Urinary bladder (tissue), 4 donors: Measurements from ENCODE around the gene SYT13. TPM values are rescaled to one million over a fixed set of nuclear protein-coding genes. Genes with fewer than 3 reads are reported as not detected.

Experiments used
- DNase-seq: peaks from one replicate; pipeline ENCODE4 v3.0.0-alpha.2; 2015; ENCODE audit errors: extremely low spot score
- H3K27ac ChIP-seq: one replicate; pipeline ENCODE4 v1.5.1; 2013; ENCODE audit warnings: low read depth, mild to moderate bottlenecking, moderate library complexity
- H3K36me3 ChIP-seq: one replicate; pipeline ENCODE4 v1.6.1; 2013; ENCODE audit warnings: mild to moderate bottlenecking, moderate library complexity; ENCODE audit not compliant: insufficient read depth
- H3K4me1 ChIP-seq: one replicate; pipeline ENCODE4 v1.6.1; 2013; ENCODE audit warnings: mild to moderate bottlenecking, moderate library complexity; ENCODE audit not compliant: insufficient read depth
- H3K4me3 ChIP-seq: one replicate; pipeline ENCODE4 v1.5.1; 2013; ENCODE audit warnings: low read depth, low read length
- WGBS: extraction: QIAGEN DNeasy Blood & Tissue Kit; methylation state at CpG from one replicate; pipeline ENCODE4 v1.1.7; 2013; 5-methylcytosine and 5-hydroxymethylcytosine counted together
- polyA plus RNA-seq: library from polyadenylated mRNA; stranded (reverse); fragments of 200-250 nt; gene quantifications from one replicate; pipeline ENCODE4 v1.2.3, GENCODE V29; 2013
- total RNA-seq: library from RNA; depleted of rRNA; stranded (reverse); fragments of >200 nt; gene quantifications from one replicate; pipeline ENCODE4 v1.2.3, GENCODE V29; 2014
- donor health status: healthy with polysubstance abuse.
- donor health status: healthy.

Gene SYT13
- total and polyA plus RNA-seq, 2 donors, result 0.37 TPM; not detected in 1

DNA sequence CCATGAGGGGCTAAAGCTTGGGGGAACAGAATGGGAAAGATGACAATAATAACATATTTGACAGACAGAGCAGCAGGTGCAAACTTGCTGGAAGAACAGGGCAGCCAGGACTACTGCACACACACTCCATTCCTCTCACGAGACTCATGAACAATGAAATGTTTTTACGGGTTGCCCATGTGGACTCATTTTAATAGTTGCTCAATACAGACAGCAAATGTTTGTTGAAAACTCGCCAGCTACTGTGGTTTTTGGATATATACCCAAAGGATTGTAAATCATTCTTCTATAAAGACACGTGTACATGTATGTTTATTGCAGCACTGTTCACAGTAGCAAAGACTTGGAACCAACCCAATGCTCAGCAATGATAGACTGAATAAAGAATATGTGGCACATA, 10.3 kb downstream of the SYT13 start:
- 45% methylated on average over 4 of the region's 4 CpGs for whole genome bisulfite sequencing
- no peak for DNase-seq

DNA sequence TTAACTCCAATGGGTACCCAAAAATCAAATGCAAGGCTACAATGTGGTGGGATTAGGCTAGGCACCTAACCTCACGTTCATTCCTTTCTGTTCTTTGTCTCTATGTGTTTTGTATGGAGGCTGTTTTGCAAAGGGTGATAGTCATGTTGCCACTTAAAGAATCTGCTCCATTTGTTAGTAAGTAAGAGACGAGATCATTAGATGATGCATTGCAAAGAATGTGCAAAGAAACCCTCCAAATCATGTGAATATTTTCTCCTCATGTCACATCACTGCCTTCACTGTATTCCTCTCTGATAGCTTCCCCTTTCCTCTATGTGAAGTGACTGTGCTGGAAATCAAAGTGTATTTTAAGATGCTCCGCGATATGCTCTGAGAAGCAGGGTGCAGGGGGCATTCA, 11.9 kb downstream of the SYT13 start:
- no peak for DNase-seq
- WGBS, result 65% methylated on average over 4 of the region's 4 CpGs
- H3K36me3 ChIP-seq, result no peaks in the 10 kb centered on the region
- H3K4me1 ChIP-seq, result no peaks in the 10 kb centered on the region
- no peak overlapping the region for H3K4me3 ChIP-seq
- no peak overlapping the region for H3K27ac ChIP-seq

More for the DNA sequence above, 10.3 kb downstream of the SYT13 start:
- no peak overlapping the region for H3K27ac ChIP-seq
- H3K4me1 ChIP-seq, result no peaks in the 10 kb centered on the region
- no peaks in the 10 kb centered on the region for H3K36me3 ChIP-seq
- H3K4me3 ChIP-seq, result no peak overlapping the region

DNA sequence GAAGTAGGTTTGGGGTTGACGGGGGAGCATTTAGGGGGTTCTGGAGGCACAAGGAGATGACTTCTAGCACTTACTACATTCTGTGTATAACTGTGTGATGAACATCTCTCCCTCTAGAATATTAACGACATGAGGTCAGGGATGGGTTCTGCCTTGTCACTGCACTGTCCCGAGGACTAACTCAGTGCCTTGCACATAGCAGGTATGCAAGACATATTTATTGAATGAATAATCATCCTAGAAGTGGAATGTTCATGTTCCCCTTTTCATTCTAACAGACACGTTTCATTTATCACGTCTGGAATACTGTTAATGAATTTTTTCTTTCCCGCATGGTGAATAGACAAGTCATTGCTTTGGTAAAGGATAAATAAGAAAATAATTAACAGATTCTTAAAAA, 12.6 kb downstream of the SYT13 start:
- H3K4me1 ChIP-seq, result no peaks in the 10 kb centered on the region
- DNase-seq, result no peak
- no peak overlapping the region for H3K27ac ChIP-seq
- H3K4me3 ChIP-seq, result no peak overlapping the region
- H3K36me3 ChIP-seq, result no peaks in the 10 kb centered on the region
- WGBS, result 74% methylated on average over 6 of the region's 6 CpGs

DNA sequence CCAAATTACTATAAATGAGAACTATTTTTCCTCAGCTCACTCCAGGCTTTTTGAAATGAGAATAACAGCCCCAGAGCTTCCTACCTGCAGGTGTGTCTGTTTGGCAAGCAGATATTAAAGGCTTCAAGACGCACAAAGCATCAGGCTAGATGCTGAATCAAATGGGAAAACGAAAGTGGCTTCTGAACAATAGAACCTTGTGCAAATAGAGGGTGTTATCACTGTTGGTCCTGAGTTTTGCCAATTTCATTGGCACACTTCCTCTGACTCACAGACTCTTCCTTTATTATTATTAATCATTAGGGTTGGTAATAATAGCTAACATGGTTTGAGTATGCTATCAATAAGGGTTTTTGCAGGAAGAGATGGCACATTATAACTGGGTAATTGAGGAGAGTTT, 13.4 kb downstream of the SYT13 start:
- no peaks in the 10 kb centered on the region for H3K4me1 ChIP-seq
- H3K27ac ChIP-seq, result no peak overlapping the region
- no peaks in the 10 kb centered on the region for H3K36me3 ChIP-seq
- no peak overlapping the region for H3K4me3 ChIP-seq
- DNase-seq, result no peak
- WGBS, result 69% methylated on average over 2 of the region's 2 CpGs

DNA sequence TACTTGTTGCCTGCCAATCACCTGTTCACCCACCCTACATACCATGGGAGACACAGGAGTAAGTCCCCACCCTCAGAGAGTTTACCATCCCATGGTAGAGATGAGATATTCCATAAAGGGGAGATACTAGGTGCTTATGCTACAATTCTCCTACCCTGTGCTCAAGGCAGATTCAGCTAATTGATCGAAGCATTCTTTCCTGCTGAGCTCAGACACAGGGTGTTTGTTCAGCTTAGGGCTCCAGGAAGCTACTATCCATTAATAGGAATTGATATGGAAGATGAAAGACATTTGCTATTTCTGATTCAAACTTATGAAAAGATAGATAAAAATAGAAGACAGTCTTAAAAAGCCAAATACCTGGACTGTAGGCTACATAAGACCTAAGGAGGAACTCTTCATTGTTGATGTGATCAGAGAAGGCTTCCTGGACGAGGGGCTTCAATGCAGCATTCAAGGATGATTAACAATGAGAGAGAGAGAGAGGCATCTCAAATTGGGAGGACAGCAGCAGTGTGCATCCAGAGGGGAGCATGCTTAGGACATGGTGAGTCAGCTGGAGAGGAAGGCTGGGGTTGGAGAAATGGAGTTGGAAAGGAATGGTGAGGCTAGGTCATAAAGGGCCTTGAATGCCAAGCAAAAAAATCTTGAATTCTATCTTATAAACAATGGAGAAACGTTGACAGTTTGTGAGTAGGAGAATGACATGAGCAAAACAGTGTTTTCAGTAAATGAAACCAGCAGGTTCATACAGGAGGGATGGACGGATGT, 15.0 kb downstream of the SYT13 start:
- no peaks in the 10 kb centered on the region for H3K36me3 ChIP-seq
- no peaks in the 10 kb centered on the region for H3K4me1 ChIP-seq
- DNase-seq, result no peak
- WGBS, result 64% methylated on average over 4 of the region's 4 CpGs
- H3K4me3 ChIP-seq, result no peak overlapping the region
- no peak overlapping the region for H3K27ac ChIP-seq

DNA sequence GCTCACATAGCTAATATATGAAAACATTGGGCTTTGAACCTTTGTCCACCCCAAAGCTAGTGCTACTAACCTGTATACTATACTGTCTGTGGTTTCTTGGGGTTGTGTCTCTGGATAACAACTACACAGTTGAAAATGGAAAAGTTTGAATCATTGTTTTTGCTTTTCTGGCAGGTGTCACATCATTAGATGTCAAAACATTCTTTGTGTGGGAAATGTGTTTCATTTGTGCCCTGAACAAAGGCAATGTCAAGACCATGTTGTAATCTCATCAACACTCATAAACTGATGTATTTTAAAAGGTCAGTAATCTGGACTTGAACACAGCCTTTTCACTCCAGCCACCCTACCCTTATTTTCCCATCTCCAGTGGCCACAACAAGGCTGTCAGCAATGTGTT, 16.5 kb downstream of the SYT13 start:
- H3K4me1 ChIP-seq, result no peaks in the 10 kb centered on the region
- DNase-seq, result no peak
- no peak overlapping the region for H3K27ac ChIP-seq
- no peak overlapping the region for H3K4me3 ChIP-seq
- no peaks in the 10 kb centered on the region for H3K36me3 ChIP-seq

DNA sequence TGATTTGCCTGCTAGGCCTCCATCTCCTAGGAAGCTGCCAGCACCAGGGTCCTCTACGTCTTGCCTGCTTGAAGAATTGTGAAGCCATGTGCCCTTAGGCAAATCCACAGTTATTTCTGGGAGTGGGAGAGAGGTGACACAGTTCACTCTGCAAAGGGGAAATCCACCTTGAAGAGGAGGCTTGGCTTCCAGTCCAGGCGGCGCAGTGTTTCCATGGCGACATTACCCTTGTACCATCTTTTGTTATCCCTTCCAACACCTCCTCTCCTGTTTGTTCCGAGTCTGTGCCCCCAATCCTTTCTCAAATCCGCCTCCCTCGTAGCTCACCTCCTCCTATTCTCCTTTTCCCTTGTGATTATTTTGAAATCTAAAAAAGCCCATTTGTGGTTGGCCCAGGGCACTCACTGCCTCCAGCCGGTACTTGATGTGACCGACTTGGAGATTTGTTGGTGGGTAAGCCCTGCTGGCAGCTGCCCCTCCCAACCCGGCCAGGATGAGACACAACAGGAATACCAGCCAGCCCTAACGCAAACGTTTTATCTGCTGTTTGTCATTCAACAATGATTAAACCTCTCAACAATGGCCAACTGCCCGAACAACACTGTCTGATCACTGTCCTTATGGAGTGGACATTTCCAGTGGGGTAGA, 18.4 kb downstream of the SYT13 start:
- H3K36me3 ChIP-seq, result no peaks in the 10 kb centered on the region
- H3K4me1 ChIP-seq, result no peaks in the 10 kb centered on the region
- 63% methylated on average over 13 of the region's 13 CpGs for WGBS
- DNase-seq, result no peak
- no peak overlapping the region for H3K4me3 ChIP-seq
- no peak overlapping the region for H3K27ac ChIP-seq

DNA sequence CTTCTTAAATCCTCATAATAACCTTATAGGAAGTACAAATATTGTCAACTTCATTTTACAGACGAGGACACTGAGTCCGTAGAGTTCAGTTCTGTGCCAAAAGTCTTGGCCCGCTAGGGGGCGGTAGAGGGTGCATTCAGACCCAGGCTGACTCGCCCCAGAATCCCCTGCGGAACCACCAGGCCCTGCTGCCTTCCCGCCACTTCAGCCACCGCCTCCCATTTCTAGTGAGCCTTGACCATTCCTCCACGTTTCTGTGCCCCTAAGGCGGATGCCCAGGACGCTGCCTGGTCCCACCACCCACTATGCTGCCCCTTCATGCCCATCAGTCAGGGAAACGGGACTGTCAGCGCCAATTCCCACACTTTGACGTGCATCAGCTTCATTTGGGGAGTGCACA, 19.1 kb downstream of the SYT13 start:
- Histone ChIP-seq H3K4me1 (no peaks in the 10 kb centered on the region), H3K27ac (no peak overlapping the region), H3K4me3 (no peak overlapping the region), H3K36me3 (no peaks in the 10 kb centered on the region)
- WGBS, result 63% methylated on average over 14 of the region's 14 CpGs
- DNase-seq, result no peak

DNA sequence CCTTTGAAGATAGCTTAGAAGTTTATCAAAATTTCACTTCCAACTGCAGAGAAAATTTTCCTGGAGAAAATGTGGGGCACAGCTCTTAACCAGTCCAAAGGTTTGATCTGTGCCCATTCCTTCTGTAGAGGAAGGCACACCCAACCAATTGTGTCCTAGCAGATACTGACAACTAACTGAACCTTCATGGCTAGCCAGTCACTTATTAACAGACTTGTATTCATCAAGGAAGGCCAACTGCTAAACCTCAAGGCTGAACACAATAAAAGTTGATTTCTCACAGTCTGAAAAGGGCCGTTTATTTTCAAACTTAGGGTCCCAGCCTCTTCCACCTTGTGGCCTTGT, 19.5 kb downstream of the SYT13 start:
- Histone ChIP-seq H3K4me1 (no peaks in the 10 kb centered on the region), H3K4me3 (no peak overlapping the region), H3K27ac (no peak overlapping the region), H3K36me3 (no peaks in the 10 kb centered on the region)
- WGBS, result 89% methylated on average over 1 of the region's 1 CpG
- no peak for DNase-seq

DNA sequence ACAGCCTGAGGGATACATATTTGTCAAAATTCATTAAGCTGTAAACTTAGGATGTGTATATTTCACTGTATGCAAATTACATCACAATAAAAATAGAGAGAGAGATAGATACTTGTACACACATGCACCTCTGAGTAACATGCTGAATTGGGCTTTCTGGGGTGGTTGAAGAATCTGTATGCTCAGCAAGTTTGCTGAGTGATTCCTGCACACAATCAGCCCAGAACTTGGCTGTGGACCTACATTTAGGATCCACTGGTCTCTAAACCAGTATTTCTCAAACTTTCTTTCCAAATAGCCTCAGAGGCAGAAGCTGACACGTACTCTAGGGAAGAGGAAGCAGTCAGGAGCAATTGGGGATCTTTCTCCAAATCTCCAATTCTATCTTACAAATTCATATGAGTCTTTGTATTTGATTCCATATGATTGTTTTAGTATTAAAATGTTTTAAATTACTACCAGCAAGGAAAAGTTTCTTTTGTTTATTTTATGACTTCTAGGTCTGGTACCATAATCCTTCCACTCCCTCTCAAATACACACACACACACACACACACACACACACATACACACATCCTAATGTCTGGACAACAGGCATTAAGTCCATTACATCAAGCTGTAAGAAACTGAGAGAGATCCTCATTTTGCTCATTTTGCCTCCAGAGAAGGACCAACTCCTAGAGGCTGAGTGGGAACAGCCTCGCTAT, 20.0 kb downstream of the SYT13 start:
- no peak for DNase-seq
- no peaks in the 10 kb centered on the region for H3K36me3 ChIP-seq
- no peak overlapping the region for H3K27ac ChIP-seq
- H3K4me1 ChIP-seq, result no peaks in the 10 kb centered on the region
- 89% methylated on average over 2 of the region's 2 CpGs for WGBS
- H3K4me3 ChIP-seq, result no peak overlapping the region

DNA sequence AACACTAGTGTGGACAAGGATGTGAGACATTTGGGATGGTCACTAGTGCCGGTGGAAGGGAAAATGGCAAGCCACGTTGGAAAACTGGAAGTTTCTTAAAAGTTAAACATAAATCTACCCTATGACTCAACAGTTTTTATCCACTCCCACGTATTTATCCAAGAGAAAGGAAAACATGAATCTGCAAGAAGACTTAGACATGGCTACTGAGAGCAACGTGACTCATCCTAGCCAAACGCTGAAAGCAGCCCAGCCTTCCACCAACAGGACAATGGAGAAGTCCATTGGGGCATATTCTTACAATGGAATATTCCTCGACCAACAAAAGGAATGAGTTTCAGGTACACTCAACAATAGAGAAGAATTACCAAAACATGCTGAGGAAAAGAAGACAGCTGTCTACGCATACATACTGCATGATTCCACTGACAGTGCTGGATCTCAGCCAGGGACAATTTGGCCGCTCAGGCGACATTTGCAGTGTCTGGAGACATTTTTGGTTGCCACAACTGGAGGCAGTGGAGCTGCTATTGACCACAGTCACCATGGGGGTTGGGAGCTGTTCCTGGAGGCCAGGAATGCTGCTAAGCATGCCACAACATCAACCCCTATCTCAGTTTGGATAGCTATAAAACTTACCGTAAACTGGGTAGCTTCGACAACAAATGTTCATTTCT, 21.2 kb downstream of the SYT13 start:
- Histone ChIP-seq H3K36me3 (no peaks in the 10 kb centered on the region), H3K27ac (no peak overlapping the region), H3K4me1 (no peaks in the 10 kb centered on the region), H3K4me3 (no peak overlapping the region)
- 63% methylated on average over 11 of the region's 11 CpGs for WGBS
- DNase-seq, result no peak

DNA sequence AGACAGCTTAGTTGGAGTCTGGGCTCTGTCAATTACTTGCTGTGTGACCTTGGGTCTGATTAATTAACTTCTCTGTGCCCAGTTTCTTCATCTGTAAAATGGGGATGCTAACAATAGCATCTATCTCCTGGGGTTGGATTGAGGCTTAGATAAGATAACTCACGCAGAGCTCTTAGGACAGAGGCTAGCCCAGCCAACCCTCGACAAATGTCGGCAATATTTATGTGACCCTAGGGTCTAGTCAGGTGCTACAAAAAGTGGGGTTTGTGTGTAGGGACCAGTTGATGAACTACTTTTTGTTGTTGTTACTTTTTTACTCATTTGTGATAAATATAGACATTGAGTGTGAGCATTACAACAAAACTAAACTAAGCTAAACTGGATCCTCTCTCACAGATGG, 22.4 kb downstream of the SYT13 start:
- 89% methylated on average over 3 of the region's 3 CpGs for WGBS
- DNase-seq, result no peak
- H3K4me3 ChIP-seq, result no peak overlapping the region
- H3K36me3 ChIP-seq, result no peaks in the 10 kb centered on the region
- no peak overlapping the region for H3K27ac ChIP-seq
- no peaks in the 10 kb centered on the region for H3K4me1 ChIP-seq

DNA sequence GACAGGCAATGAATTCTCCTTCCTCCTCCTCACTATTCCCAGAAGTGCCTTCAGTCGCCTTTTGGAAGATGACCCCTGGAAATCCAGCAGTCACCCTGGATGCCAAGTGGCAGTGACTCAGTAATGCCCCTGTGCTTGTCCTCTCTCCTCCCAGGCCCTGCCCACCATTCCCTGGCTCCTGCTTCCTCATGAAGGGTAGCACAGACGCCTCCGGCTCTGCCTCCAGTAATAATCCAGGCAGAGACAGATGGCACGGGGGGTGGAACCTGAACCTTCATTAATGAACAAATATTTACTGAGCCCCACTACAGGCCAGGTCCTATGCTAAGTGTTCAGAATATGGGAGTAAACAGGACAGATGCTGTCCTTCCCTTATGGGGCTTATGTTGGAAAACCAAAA, 23.2 kb downstream of the SYT13 start:
- no peak for DNase-seq
- WGBS, result 70% methylated on average over 4 of the region's 4 CpGs
- Histone ChIP-seq H3K4me3 (no peak overlapping the region), H3K27ac (no peak overlapping the region), H3K4me1 (no peaks in the 10 kb centered on the region), H3K36me3 (no peaks in the 10 kb centered on the region)

DNA sequence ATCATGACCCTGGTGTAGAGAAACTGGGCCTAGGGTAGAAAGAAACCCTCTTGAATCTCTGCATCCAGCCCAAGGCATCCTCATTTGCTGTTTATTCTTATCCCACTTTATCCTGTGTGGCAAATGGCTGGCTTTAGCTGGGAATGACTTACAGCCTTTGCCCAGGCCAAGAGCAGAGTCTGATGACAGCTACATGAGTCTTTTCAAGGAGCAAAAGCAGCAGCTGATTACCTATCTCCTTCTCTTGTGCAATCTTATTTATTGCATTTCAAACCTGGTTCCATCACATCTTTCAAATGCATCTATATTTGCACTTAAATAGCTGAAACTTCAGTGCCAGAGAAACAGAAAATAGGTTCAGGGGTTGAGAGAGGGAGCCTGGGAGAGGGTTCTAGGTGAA, 26.1 kb downstream of the SYT13 start:
- Histone ChIP-seq H3K36me3 (no peaks in the 10 kb centered on the region), H3K4me1 (no peaks in the 10 kb centered on the region), H3K27ac (no peak overlapping the region), H3K4me3 (no peak overlapping the region)
- no peak for DNase-seq
